Fibroblast of lung (primary cell): ENCODE data around the gene TMEM140. TPM values are rescaled to one million over a fixed set of nuclear protein-coding genes. Genes with fewer than 3 reads are reported as not detected.

Experiments used
- DNase-seq, 2 donors: peaks; one replicate each; pipeline versions ENCODE4 v3.0.0 to v3.0.0-alpha.2; 2010; ENCODE audit warnings: low read depth in 2 of 2
- H2AFZ ChIP-seq: 2 replicates; pipeline ENCODE4 v1.5.1; 2012; ENCODE audit warnings: low read length, control low read depth, inconsistent platforms
- H3K27ac ChIP-seq: 2 replicates; pipeline ENCODE4 v1.5.1; 2011; ENCODE audit warnings: low read length, control low read depth; ENCODE audit not compliant: insufficient read depth
- H3K27me3 ChIP-seq: 2 replicates; pipeline ENCODE4 v1.5.1; 2011; ENCODE audit warnings: mild to moderate bottlenecking, low read length; ENCODE audit not compliant: control insufficient read depth, insufficient read depth
- H3K36me3 ChIP-seq: 2 replicates; pipeline ENCODE4 v1.5.1; 2011; ENCODE audit warnings: low read length; ENCODE audit not compliant: control insufficient read depth, insufficient read depth
- H3K4me1 ChIP-seq: 2 replicates; pipeline ENCODE4 v1.5.1; 2011; ENCODE audit warnings: low read length; ENCODE audit not compliant: control insufficient read depth, insufficient read depth; ENCODE audit errors: extremely low read depth
- H3K4me2 ChIP-seq: 2 replicates; pipeline ENCODE4 v1.5.1; 2011; ENCODE audit warnings: low read length, control low read depth; ENCODE audit not compliant: insufficient read depth; ENCODE audit errors: extremely low read depth
- H3K4me3 ChIP-seq, 4 experiments: fragments of 200-600 bp in 1 of 4; sonication (generic) in 1 of 4; replicated peaks in 1 of 4; 2 replicates each; pipeline ENCODE4 v1.5.1; 2011 to 2016; ENCODE audit warnings: low read length in 4 of 4, low read depth in 3 of 4, mild to moderate bottlenecking in 3 of 4, control low read depth in 2 of 4, inconsistent platforms in 1 of 4, mixed read lengths in 1 of 4; ENCODE audit not compliant: insufficient read depth in 1 of 4; ENCODE audit errors: control extremely low read depth in 1 of 4
- H3K79me2 ChIP-seq: 2 replicates; pipeline ENCODE4 v1.5.1; 2012; ENCODE audit warnings: mild to moderate bottlenecking, low read length, inconsistent platforms; ENCODE audit not compliant: control insufficient read depth, insufficient read depth
- H3K9ac ChIP-seq: 2 replicates; pipeline ENCODE4 v1.5.1; 2011; ENCODE audit warnings: mild to moderate bottlenecking, low read length, control low read depth; ENCODE audit not compliant: insufficient read depth
- H3K9me3 ChIP-seq: 2 replicates; pipeline ENCODE4 v1.5.1; 2012; ENCODE audit warnings: low read depth, low read length; ENCODE audit not compliant: control insufficient read depth, insufficient read depth
- H4K20me1 ChIP-seq: 2 replicates; pipeline ENCODE4 v1.5.1; 2011; ENCODE audit warnings: low read length; ENCODE audit not compliant: control insufficient read depth, insufficient read depth; ENCODE audit errors: extremely low read depth
- CTCF ChIP-seq, 2 donors: IDR thresholded peaks in 1 of 2; conservative IDR thresholded peaks in 1 of 2; 1 replicate in 1 of 2; 2 replicates in 1 of 2; pipeline ENCODE4 v1.5.1; 2011 to 2012; ENCODE audit warnings: low read length in 2 of 2, control low read depth in 1 of 2, inconsistent platforms in 1 of 2, low read depth in 1 of 2, mild to moderate bottlenecking in 1 of 2
- EZH2 ChIP-seq: IDR thresholded peaks from 2 replicates; pipeline ENCODE4 v1.5.1; 2012; ENCODE audit warnings: low read length, control low read depth, mild to moderate bottlenecking; ENCODE audit errors: missing control alignments
- polyA plus RNA-seq, 2 donors: library from polyadenylated mRNA; depleted of rRNA in 1 of 2; stranded (reverse) in 1 of 2; unstranded in 1 of 2; fragments of >200 nt; gene quantifications; 2 replicates each; pipeline ENCODE4 v1.2.1, GENCODE V29; 2011 to 2012; ENCODE audit warnings: missing spikeins in 1 of 2
- total RNA-seq: library from RNA; depleted of rRNA; stranded (reverse); fragments of >200 nt; gene quantifications from 2 replicates; pipeline ENCODE4 v1.2.1, GENCODE V29; 2014

Gene TMEM140
- total and polyA plus RNA-seq, 2 donors (not counting 1 experiment from before 2014, with no cell fraction given): 8.7 to 29.7 TPM

- H3K9ac ChIP-seq: no peak overlapping the region
- H3K4me1 ChIP-seq: no peaks in the 10 kb centered on the region
- H3K4me2 ChIP-seq: peak overlapping the region; percentile 17
Measured at GRCh38 chr7:135150072-135150782, 2.4 kb downstream of the TMEM140 start.

GRCh38 chr7:135151132-135151531, 3.3 kb downstream of the TMEM140 start:
- no peaks in the 10 kb centered on the region for H3K4me1 ChIP-seq
- DNase-seq: no peak
- H3K36me3 ChIP-seq: no peaks in the 10 kb centered on the region
- H4K20me1 ChIP-seq: no peaks in the 10 kb centered on the region
- no peak overlapping the region for H3K4me2 ChIP-seq
- H2AFZ ChIP-seq: no peak overlapping the region
- no peak overlapping the region for H3K27ac ChIP-seq
- no peak for TF ChIP-seq EZH2
- no peak for TF ChIP-seq CTCF (conservative IDR thresholded peaks at IDR 0.05 in 1 of 2, IDR thresholded peaks at IDR 0.05 in 1 of 2; ENCODE audit: low read depth in 1 of 2, low read length in 2 of 2)
- no peak overlapping the region for H3K4me3 ChIP-seq
- H3K9me3 ChIP-seq: no peaks in the 10 kb centered on the region
- no peaks in the 10 kb centered on the region for H3K79me2 ChIP-seq
- H3K27me3 ChIP-seq: no peaks in the 10 kb centered on the region
- no peak overlapping the region for H3K9ac ChIP-seq

More at GRCh38 chr7:135150072-135150782, 2.4 kb downstream of the TMEM140 start:
- Histone ChIP-seq H3K4me3 (peak overlapping the region in 1 of 4 experiments; percentile 64), H3K9me3 (no peaks in the 10 kb centered on the region), H3K27me3 (no peaks in the 10 kb centered on the region), H3K79me2 (no peaks in the 10 kb centered on the region), H3K27ac (no peak overlapping the region), H4K20me1 (no peaks in the 10 kb centered on the region), H2AFZ (no peak overlapping the region), H3K36me3 (no peaks in the 10 kb centered on the region)
- no peak for TF ChIP-seq CTCF (conservative IDR thresholded peaks at IDR 0.05 in 1 of 2, IDR thresholded peaks at IDR 0.05 in 1 of 2; ENCODE audit: low read depth in 1 of 2, low read length in 2 of 2)
- no peak for TF ChIP-seq EZH2
- no peak for DNase-seq

- H4K20me1 ChIP-seq: no peaks in the 10 kb centered on the region
- no peak overlapping the region for H3K4me2 ChIP-seq
- no peak for DNase-seq
- H3K4me3 ChIP-seq: no peak overlapping the region
- no peaks in the 10 kb centered on the region for H3K9me3 ChIP-seq
- H3K4me1 ChIP-seq: no peaks in the 10 kb centered on the region
- H3K27ac ChIP-seq: no peak overlapping the region
- no peaks in the 10 kb centered on the region for H3K79me2 ChIP-seq
- H3K27me3 ChIP-seq: no peaks in the 10 kb centered on the region
- no peak for TF ChIP-seq CTCF (conservative IDR thresholded peaks at IDR 0.05 in 1 of 2, IDR thresholded peaks at IDR 0.05 in 1 of 2; ENCODE audit: low read depth in 1 of 2, low read length in 2 of 2)
- no peak for TF ChIP-seq EZH2
- H3K36me3 ChIP-seq: no peaks in the 10 kb centered on the region
- no peak overlapping the region for H2AFZ ChIP-seq
- no peak overlapping the region for H3K9ac ChIP-seq
Measured at GRCh38 chr7:135151533-135151932, 3.7 kb downstream of the TMEM140 start.
